ENCODE measurements around the gene FKBP9. TPM values are rescaled to one million over a fixed set of nuclear protein-coding genes. Genes with fewer than 3 reads are reported as not detected.
"Not testable (repeated sequence)": the region's sequence is repeated elsewhere in the genome, so short reads cannot be mapped to it uniquely, and the experiment has no call there.

FKBP9 gene
- total RNA-seq, 1 donor from 2014 or later = 264 TPM

- no peak for DNase-seq (ENCODE audit: extremely low read depth, low read depth, low spot score)
Observed at GRCh38 chr7:32947420-32947983, 9.7 kb upstream of the FKBP9 start.

GRCh38 chr7:32948202-32948601, 9.0 kb upstream of the FKBP9 start:
- DNase-seq (ENCODE audit: extremely low read depth, low read depth, low spot score) = no peak

- DNase-seq (ENCODE audit: extremely low read depth, low read depth, low spot score) = no peak
Observed at GRCh38 chr7:32952876-32953275, 4.4 kb upstream of the FKBP9 start.

GRCh38 chr7:32958046-32959025, 1.1 kb downstream of the FKBP9 start:
- DNase-seq (ENCODE audit: extremely low read depth, low read depth, low spot score) = no peak

GRCh38 chr7:32963880-32964301, 6.7 kb downstream of the FKBP9 start:
- not testable (repeated sequence) for DNase-seq (ENCODE audit: extremely low read depth, low read depth, low spot score)

GRCh38 chr7:32964461-32965159, 7.4 kb downstream of the FKBP9 start:
- DNase-seq (ENCODE audit: extremely low read depth, low read depth, low spot score) = not testable (repeated sequence)

- not testable (repeated sequence) for DNase-seq (ENCODE audit: extremely low read depth, low read depth, low spot score)
Observed at GRCh38 chr7:32966489-32967267, 9.4 kb downstream of the FKBP9 start.

GRCh38 chr7:32967268-32967582, 10.0 kb downstream of the FKBP9 start:
- not testable (repeated sequence) for DNase-seq (ENCODE audit: extremely low read depth, low read depth, low spot score)

GRCh38 chr7:32971967-32972366, 14.7 kb downstream of the FKBP9 start:
- DNase-seq (ENCODE audit: extremely low read depth, low read depth, low spot score) = not testable (repeated sequence)

- DNase-seq (ENCODE audit: extremely low read depth, low read depth, low spot score) = not testable (repeated sequence)
Observed at GRCh38 chr7:32977159-32977558, 19.9 kb downstream of the FKBP9 start.

GRCh38 chr7:32979246-32979645, 22.0 kb downstream of the FKBP9 start:
- DNase-seq (ENCODE audit: extremely low read depth, low read depth, low spot score) = not testable (repeated sequence)

- DNase-seq (ENCODE audit: extremely low read depth, low read depth, low spot score) = not testable (repeated sequence)
Observed at GRCh38 chr7:32979902-32980301, 22.7 kb downstream of the FKBP9 start.

GRCh38 chr7:32988148-32988547, 30.9 kb downstream of the FKBP9 start:
- DNase-seq (ENCODE audit: extremely low read depth, low read depth, low spot score) = not testable (repeated sequence)

GRCh38 chr7:32991068-32991585, 33.9 kb downstream of the FKBP9 start:
- not testable (repeated sequence) for DNase-seq (ENCODE audit: extremely low read depth, low read depth, low spot score)

- not testable (repeated sequence) for DNase-seq (ENCODE audit: extremely low read depth, low read depth, low spot score)
Observed at GRCh38 chr7:32991975-32992700, 34.9 kb downstream of the FKBP9 start.

GRCh38 chr7:32992750-32993149, 35.5 kb downstream of the FKBP9 start:
- DNase-seq (ENCODE audit: extremely low read depth, low read depth, low spot score) = not testable (repeated sequence)

GRCh38 chr7:32997956-32998355, 40.7 kb downstream of the FKBP9 start:
- DNase-seq (ENCODE audit: extremely low read depth, low read depth, low spot score) = not testable (repeated sequence)

- peak; percentile 71 for DNase-seq (ENCODE audit: extremely low read depth, low read depth, low spot score)
Observed at GRCh38 chr7:32998361-32999171, 41.3 kb downstream of the FKBP9 start.

GRCh38 chr7:32999380-32999779, 42.1 kb downstream of the FKBP9 start:
- DNase-seq (ENCODE audit: extremely low read depth, low read depth, low spot score) = not testable (repeated sequence)

Data from glomerular endothelial cell (primary cell).